Stomach smooth muscle (tissue), 2 donors: Measurements from ENCODE around the gene L1CAM.

ENCODE experiments used
- H3K27ac ChIP-seq: one replicate; pipeline ENCODE4 v1.7.0; 2013; ENCODE audit warnings: mild to moderate bottlenecking, low read length, inconsistent platforms
- H3K27me3 ChIP-seq, 2 donors: one replicate each; pipeline ENCODE4 v1.7.0; 2013; ENCODE audit warnings: low read length in 2 of 2; ENCODE audit not compliant: insufficient read depth in 2 of 2, control insufficient read depth in 1 of 2
- H3K36me3 ChIP-seq, 2 donors: one replicate each; pipeline ENCODE4 v1.7.0; 2013; ENCODE audit warnings: low read length in 2 of 2; ENCODE audit not compliant: control insufficient read depth in 2 of 2, insufficient read depth in 2 of 2
- H3K4me1 ChIP-seq: one replicate; pipeline ENCODE4 v1.7.0; 2013; ENCODE audit warnings: low read length; ENCODE audit not compliant: control insufficient read depth, insufficient read depth
- H3K4me3 ChIP-seq, 2 donors: one replicate each; pipeline ENCODE4 v1.7.0; 2013; ENCODE audit warnings: low read length in 2 of 2
- H3K9ac ChIP-seq, 2 donors: one replicate each; pipeline ENCODE4 v1.7.0; 2013; ENCODE audit warnings: low read length in 2 of 2, mild to moderate bottlenecking in 1 of 2
- H3K9me3 ChIP-seq, 2 donors: one replicate each; pipeline ENCODE4 v1.7.0; 2013; ENCODE audit warnings: low read length in 2 of 2; ENCODE audit not compliant: control insufficient read depth in 2 of 2
- donor health status: healthy.
- donor health status: Pancreatic carcinoma.

The L1CAM gene

GRCh38 chrX:153924149-153924861 lies 38.3 kb upstream of the L1CAM start:
- no peak overlapping the region for H3K9ac ChIP-seq
- peaks cover 53% of the 10 kb centered on the region for H3K4me1 ChIP-seq
- no peak overlapping the region for H3K27ac ChIP-seq
- H3K9me3 ChIP-seq: no peaks in the 10 kb centered on the region
- H3K36me3 ChIP-seq: peaks cover 0 to under 1% of the 10 kb centered on the region in 2 donors
- H3K27me3 ChIP-seq: peaks cover 0 to 8% of the 10 kb centered on the region in 2 donors
- H3K4me3 ChIP-seq: no peak overlapping the region

- Histone ChIP-seq H3K4me1 (peaks cover 49% of the 10 kb centered on the region), H3K27ac (no peak overlapping the region), H3K9me3 (no peaks in the 10 kb centered on the region), H3K9ac (no peak overlapping the region), H3K4me3 (no peak overlapping the region), H3K36me3 (no peaks in the 10 kb centered on the region), H3K27me3 (peaks cover 0 to 8% of the 10 kb centered on the region in 2 donors)
Measured at GRCh38 chrX:153922932-153923857, 37.2 kb upstream of the L1CAM start.

- no peaks in the 10 kb centered on the region for H3K9me3 ChIP-seq
- H3K9ac ChIP-seq: no peak overlapping the region
- H3K4me3 ChIP-seq: no peak overlapping the region
- peaks cover 0 to 8% of the 10 kb centered on the region in 2 donors for H3K27me3 ChIP-seq
- no peak overlapping the region for H3K27ac ChIP-seq
- H3K4me1 ChIP-seq: peaks cover 38% of the 10 kb centered on the region
- no peaks in the 10 kb centered on the region for H3K36me3 ChIP-seq
Measured at GRCh38 chrX:153921511-153922446, 35.8 kb upstream of the L1CAM start.

GRCh38 chrX:153921070-153921469 lies 35.1 kb upstream of the L1CAM start:
- no peaks in the 10 kb centered on the region for H3K36me3 ChIP-seq
- no peak overlapping the region for H3K9ac ChIP-seq
- peaks cover 0 to 8% of the 10 kb centered on the region in 2 donors for H3K27me3 ChIP-seq
- H3K4me3 ChIP-seq: no peak overlapping the region
- peaks cover 32% of the 10 kb centered on the region for H3K4me1 ChIP-seq
- no peak overlapping the region for H3K27ac ChIP-seq
- no peaks in the 10 kb centered on the region for H3K9me3 ChIP-seq

- H3K4me1 ChIP-seq: peaks cover 28% of the 10 kb centered on the region
- peaks cover 0 to 7% of the 10 kb centered on the region in 2 donors for H3K27me3 ChIP-seq
- no peaks in the 10 kb centered on the region for H3K9me3 ChIP-seq
- H3K9ac ChIP-seq: no peak overlapping the region
- no peak overlapping the region for H3K27ac ChIP-seq
- H3K4me3 ChIP-seq: no peak overlapping the region
- H3K36me3 ChIP-seq: no peaks in the 10 kb centered on the region
Measured at GRCh38 chrX:153920546-153920945, 34.6 kb upstream of the L1CAM start.

- Histone ChIP-seq H3K9ac (no peak overlapping the region), H3K27me3 (peaks cover 0 to 4% of the 10 kb centered on the region in 2 donors), H3K9me3 (no peaks in the 10 kb centered on the region), H3K27ac (no peak overlapping the region), H3K4me3 (no peak overlapping the region), H3K4me1 (peaks cover 24% of the 10 kb centered on the region), H3K36me3 (no peaks in the 10 kb centered on the region)
Measured at GRCh38 chrX:153919281-153919680, 33.3 kb upstream of the L1CAM start.

GRCh38 chrX:153917869-153918268 lies 31.9 kb upstream of the L1CAM start:
- Histone ChIP-seq H3K9ac (no peak overlapping the region), H3K4me3 (no peak overlapping the region), H3K27ac (no peak overlapping the region), H3K36me3 (no peaks in the 10 kb centered on the region), H3K27me3 (peaks cover 0 to 4% of the 10 kb centered on the region in 2 donors), H3K4me1 (peaks cover 13% of the 10 kb centered on the region), H3K9me3 (no peaks in the 10 kb centered on the region)

GRCh38 chrX:153913701-153914100 lies 27.7 kb upstream of the L1CAM start:
- H3K9me3 ChIP-seq: no peaks in the 10 kb centered on the region
- no peaks in the 10 kb centered on the region for H3K36me3 ChIP-seq
- no peak overlapping the region for H3K9ac ChIP-seq
- no peaks in the 10 kb centered on the region for H3K4me1 ChIP-seq
- no peak overlapping the region for H3K4me3 ChIP-seq
- H3K27ac ChIP-seq: no peak overlapping the region
- H3K27me3 ChIP-seq: peaks cover 0 to 8% of the 10 kb centered on the region in 2 donors

GRCh38 chrX:153913211-153913610 lies 27.2 kb upstream of the L1CAM start:
- Histone ChIP-seq H3K36me3 (no peaks in the 10 kb centered on the region), H3K4me3 (no peak overlapping the region), H3K9me3 (no peaks in the 10 kb centered on the region), H3K27me3 (peaks cover 0 to 9% of the 10 kb centered on the region in 2 donors), H3K9ac (no peak overlapping the region), H3K4me1 (no peaks in the 10 kb centered on the region), H3K27ac (no peak overlapping the region)

GRCh38 chrX:153911798-153912197 lies 25.8 kb upstream of the L1CAM start:
- H3K27me3 ChIP-seq: peaks cover 0 to 9% of the 10 kb centered on the region in 2 donors
- no peak overlapping the region for H3K27ac ChIP-seq

More at GRCh38 chrX:153911798-153912197, 25.8 kb upstream of the L1CAM start:
- H3K9ac ChIP-seq: no peak overlapping the region
- H3K4me1 ChIP-seq: no peaks in the 10 kb centered on the region
- H3K9me3 ChIP-seq: no peaks in the 10 kb centered on the region
- H3K4me3 ChIP-seq: no peak overlapping the region
- no peaks in the 10 kb centered on the region for H3K36me3 ChIP-seq
